Loucy (cell line): ENCODE data around the gene PATL2.
"Not testable (repeated sequence)": the region's sequence is repeated elsewhere in the genome, so short reads cannot be mapped to it uniquely, and the experiment has no call there.

Experiments
- H2AFZ ChIP-seq: fragments of 200-600 bp; sonication (generic); 2 replicates; pipeline ENCODE4 v1.6.0; 2016; ENCODE audit warnings: antibody characterized with exemption, mild to moderate bottlenecking, low read length, moderate library complexity
- H3F3A ChIP-seq: fragments of 200-600 bp; 2 replicates; pipeline ENCODE4 v1.6.0; 2016; ENCODE audit warnings: antibody characterized with exemption, low read depth, mild to moderate bottlenecking
- H3K27me3 ChIP-seq: fragments of 200-600 bp; sonication (generic); 2 replicates; pipeline ENCODE4 v1.6.1; 2014; ENCODE audit warnings: low read length, mild to moderate bottlenecking; ENCODE audit not compliant: insufficient read depth, poor library complexity, severe bottlenecking
- H3K36me3 ChIP-seq: fragments of 200-600 bp; sonication (generic); 2 replicates; pipeline ENCODE4 v1.6.1; 2016; ENCODE audit warnings: low read length; ENCODE audit not compliant: insufficient read depth
- H3K4me1 ChIP-seq: fragments of 200-600 bp; sonication (generic); 2 replicates; pipeline ENCODE4 v1.5.1; 2014; ENCODE audit warnings: low read length, mild to moderate bottlenecking; ENCODE audit not compliant: insufficient read depth, poor library complexity, severe bottlenecking
- H3K4me2 ChIP-seq: fragments of 200-600 bp; sonication (generic); 2 replicates; pipeline ENCODE4 v1.6.0; 2014; ENCODE audit warnings: antibody characterized with exemption, low read length, low read depth, mild to moderate bottlenecking; ENCODE audit not compliant: poor library complexity, severe bottlenecking
- H3K4me3 ChIP-seq: fragments of 200-600 bp; sonication (generic); 2 replicates; pipeline ENCODE4 v1.5.1; 2014; ENCODE audit warnings: low read length, mild to moderate bottlenecking, mixed read lengths; ENCODE audit not compliant: poor library complexity, severe bottlenecking
- H3K79me2 ChIP-seq: fragments of 200-600 bp; sonication (generic); 2 replicates; pipeline ENCODE4 v1.6.1; 2014; ENCODE audit warnings: low read length; ENCODE audit not compliant: insufficient read depth
- H3K9ac ChIP-seq: fragments of 200-600 bp; sonication (generic); 2 replicates; pipeline ENCODE4 v1.6.0; 2014; ENCODE audit warnings: mild to moderate bottlenecking, low read depth, low read length, moderate library complexity; ENCODE audit not compliant: poor library complexity, severe bottlenecking
- H3K9me2 ChIP-seq: fragments of 200-600 bp; sonication (generic); replicated peaks from 2 replicates; pipeline ENCODE4 v1.6.1; 2016; ENCODE audit warnings: low read depth, low read length, mixed read lengths
- H3K9me3 ChIP-seq: fragments of 200-600 bp; sonication (generic); 2 replicates; pipeline ENCODE4 v1.6.1; 2014; ENCODE audit warnings: mild to moderate bottlenecking, antibody characterized with exemption, low read length, low read depth; ENCODE audit not compliant: insufficient read depth
- H4K20me1 ChIP-seq: fragments of 200-600 bp; sonication (generic); 2 replicates; pipeline ENCODE4 v1.6.0; 2014; ENCODE audit warnings: antibody characterized with exemption, low read length, mild to moderate bottlenecking; ENCODE audit not compliant: insufficient read depth, poor library complexity, severe bottlenecking
- CTCF ChIP-seq: fragments of 200-600 bp; sonication (generic); conservative IDR thresholded peaks from 2 replicates; pipeline ENCODE4 v1.5.1; 2014; ENCODE audit warnings: mild to moderate bottlenecking, antibody characterized with exemption, low read length
- EZH2phosphoT487 ChIP-seq: fragments of 200-600 bp; IDR thresholded peaks from 2 replicates; pipeline ENCODE4 v1.6.1; 2018; ENCODE audit warnings: antibody characterized with exemption, mild to moderate bottlenecking, moderate library complexity, borderline replicate concordance

The PATL2 gene

DNA sequence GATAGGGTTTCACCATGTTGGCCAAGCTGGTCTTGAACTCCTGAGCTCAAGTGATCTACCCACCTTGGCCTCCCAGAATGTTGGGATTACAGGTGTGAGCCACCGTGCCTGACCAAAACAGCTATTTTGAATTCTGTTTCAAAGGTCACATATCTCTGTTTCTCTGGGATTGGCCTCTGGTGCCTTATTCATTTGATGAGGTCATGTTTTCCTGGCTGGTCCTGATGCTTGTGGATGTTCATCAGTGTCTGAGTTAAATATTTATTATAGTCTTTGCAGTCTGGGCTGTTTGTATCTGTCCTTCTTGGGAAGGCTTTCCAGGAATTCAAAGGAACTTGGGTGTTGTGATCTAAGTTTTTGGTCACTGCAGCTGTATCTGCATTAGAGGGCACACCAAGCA lies 5.1 kb downstream of the PATL2 start:
- Histone ChIP-seq H3K79me2 (peaks cover 10% of the 10 kb centered on the region; the same call in 1 of the 2 replicates), H3K36me3 (no peaks in the 10 kb centered on the region), H3K27me3 (no peaks in the 10 kb centered on the region), H3K4me2 (no peak overlapping the region), H3K9me2 (no peaks in the 10 kb centered on the region; the same call in 1 of the 2 replicates), H4K20me1 (no peaks in the 10 kb centered on the region), H3K4me1 (peaks cover 15% of the 10 kb centered on the region), H2AFZ (no peak overlapping the region), H3F3A (peaks cover 3% of the 10 kb centered on the region; the same call in 1 of the 2 replicates), H3K4me3 (no peak overlapping the region), H3K9me3 (no peaks in the 10 kb centered on the region), H3K9ac (no peak overlapping the region)
- TF ChIP-seq EZH2phosphoT487 (no peak), CTCF (no peak)

DNA sequence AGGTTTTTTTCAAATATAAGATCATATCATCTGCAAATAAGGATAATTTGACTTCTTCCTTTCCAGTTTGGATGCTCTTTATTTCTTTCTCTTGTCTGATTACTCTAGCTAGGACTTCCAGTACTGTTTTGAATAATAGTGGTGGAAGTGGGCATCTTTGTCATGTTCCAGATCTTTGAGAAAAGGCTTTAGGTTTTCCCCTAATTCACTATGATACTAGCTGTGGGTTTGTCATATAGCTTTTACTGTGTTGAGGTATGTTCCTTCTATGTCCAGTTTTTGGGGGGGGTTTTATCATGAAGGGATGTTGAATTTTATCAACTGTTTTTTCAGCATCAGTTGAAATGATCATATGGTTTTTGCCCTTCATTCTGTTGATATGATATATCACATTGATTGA lies 10.4 kb downstream of the PATL2 start:
- not testable (repeated sequence) for H3K27me3 ChIP-seq

GRCh38 chr15:44698641-44699040 lies 12.5 kb downstream of the PATL2 start:
- Histone ChIP-seq H3K9me2 (no peaks in the 10 kb centered on the region), H3K9ac (no peak overlapping the region), H4K20me1 (no peaks in the 10 kb centered on the region), H3K4me2 (no peak overlapping the region), H3K27me3 (no peaks in the 10 kb centered on the region), H2AFZ (no peak overlapping the region), H3F3A (no peaks in the 10 kb centered on the region), H3K36me3 (no peaks in the 10 kb centered on the region), H3K4me3 (no peak overlapping the region), H3K9me3 (no peaks in the 10 kb centered on the region), H3K79me2 (no peaks in the 10 kb centered on the region), H3K4me1 (no peaks in the 10 kb centered on the region)
- TF ChIP-seq CTCF (no peak), EZH2phosphoT487 (no peak)

More for the DNA sequence above, 10.4 kb downstream of the PATL2 start:
- H3K36me3 ChIP-seq, H3F3A ChIP-seq, H3K9me2 ChIP-seq, H3K9ac ChIP-seq, H3K4me3 ChIP-seq, H2AFZ ChIP-seq, H3K9me3 ChIP-seq, H3K79me2 ChIP-seq, H4K20me1 ChIP-seq, H3K4me2 ChIP-seq, H3K4me1 ChIP-seq: not testable (repeated sequence)

DNA sequence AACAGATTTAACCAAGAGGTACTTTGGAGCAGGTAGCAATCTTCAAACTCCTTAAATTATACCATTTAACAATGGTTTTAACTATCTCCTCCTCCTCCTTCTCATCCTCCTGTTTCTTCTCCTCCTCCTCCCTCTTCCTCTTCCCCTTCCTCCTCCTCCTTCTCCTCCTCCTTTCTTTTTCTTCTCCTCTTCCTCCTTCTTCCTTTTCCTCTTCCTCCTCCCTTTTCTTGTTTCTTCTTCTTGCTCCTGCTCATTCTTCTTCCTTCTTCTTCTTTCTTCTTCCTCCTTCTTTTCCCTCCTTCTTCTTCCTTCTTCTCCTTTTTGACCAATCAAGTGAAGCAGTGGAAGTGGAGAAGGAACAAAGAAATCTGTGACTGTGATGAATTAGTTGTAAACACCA lies 14.1 kb downstream of the PATL2 start:
- Histone ChIP-seq H3K9me2 (no peaks in the 10 kb centered on the region), H4K20me1 (no peaks in the 10 kb centered on the region), H3K4me1 (no peaks in the 10 kb centered on the region), H3K79me2 (no peaks in the 10 kb centered on the region), H3K9ac (no peak overlapping the region), H3K27me3 (no peaks in the 10 kb centered on the region), H3K36me3 (no peaks in the 10 kb centered on the region), H3K9me3 (no peaks in the 10 kb centered on the region), H2AFZ (peak overlapping the region; percentile 72; the same call in 1 of the 2 replicates), H3F3A (no peaks in the 10 kb centered on the region), H3K4me2 (no peak overlapping the region), H3K4me3 (no peak overlapping the region)
- no peak for TF ChIP-seq EZH2phosphoT487
- TF ChIP-seq CTCF = no peak
